Activated T-cell treated with anti-CD3 and anti-CD28 coated beads, Interleukin-2, amount 50 U/mL, for 1 hour (primary cell): Measurements from ENCODE around the gene SNAI3.
A peak's percentile ranks its signal among the peaks of the same experiment; 100 is the strongest.

Experiments
- DNase-seq: peaks from one replicate; pipeline ENCODE4 v3.0.0-alpha.2; 2020

The SNAI3 gene

GRCh38 chr16:88721236-88721635 is 34.9 kb upstream of the SNAI3 start:
- DNase-seq = no peak

- no peak for DNase-seq
Observed at GRCh38 chr16:88720396-88720970, 34.2 kb upstream of the SNAI3 start.

- DNase-seq = no peak
Observed at GRCh38 chr16:88719933-88720296, 33.6 kb upstream of the SNAI3 start.

DNA sequence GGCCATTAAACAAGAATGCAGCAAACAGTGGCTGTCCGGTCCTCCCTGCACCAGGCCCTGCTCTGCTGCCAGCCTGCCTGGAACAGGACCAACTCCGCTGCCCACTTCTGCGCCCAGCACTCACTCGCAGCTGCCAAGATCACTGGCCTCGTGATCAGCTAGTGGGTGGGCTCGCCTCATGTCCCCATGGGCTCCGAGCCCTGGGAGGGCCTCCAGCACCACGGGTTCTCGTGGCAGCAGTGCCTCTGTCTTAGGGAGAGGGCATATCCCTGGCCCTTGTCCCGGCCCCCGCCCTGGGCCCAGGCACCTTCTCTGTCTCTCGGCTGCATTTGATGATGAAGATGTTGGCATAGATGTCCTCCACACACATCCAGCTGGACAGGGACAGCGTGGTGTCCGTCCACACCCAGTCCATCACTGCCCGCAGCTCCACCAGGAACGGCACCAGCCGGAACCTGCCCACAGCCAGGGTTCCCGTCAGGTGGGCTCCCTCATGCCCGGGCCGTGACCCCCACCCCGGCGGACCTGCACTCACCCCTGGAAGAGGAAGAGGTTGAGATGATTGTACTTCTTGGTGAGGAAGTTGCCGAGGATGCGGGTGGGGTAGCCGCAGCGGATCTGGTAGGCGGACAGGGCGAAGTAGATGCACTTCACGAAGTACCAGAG is 33.1 kb upstream of the SNAI3 start:
- no peak for DNase-seq

- DNase-seq = no peak
Observed at GRCh38 chr16:88718178-88718577, 31.9 kb upstream of the SNAI3 start.

DNA sequence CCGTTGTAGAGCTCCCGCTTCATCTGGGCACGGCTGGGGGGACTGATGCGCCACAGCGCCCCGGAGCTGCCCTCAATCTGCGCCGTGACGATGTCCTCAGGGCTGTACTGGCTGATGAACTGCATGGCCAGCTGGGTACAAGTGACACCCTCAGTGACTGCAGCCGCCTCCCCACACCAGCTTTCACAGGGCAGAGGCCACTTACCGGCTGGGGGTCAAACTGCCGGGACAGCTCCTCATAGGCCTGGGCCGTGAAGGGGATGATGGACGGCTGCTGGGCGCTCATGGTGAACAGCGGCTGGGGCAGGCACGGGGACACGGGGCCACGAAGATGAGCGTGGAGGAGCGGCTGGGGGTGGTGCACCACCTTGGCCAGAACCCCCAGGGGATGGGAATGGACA is 30.3 kb upstream of the SNAI3 start:
- DNase-seq = no peak

DNA sequence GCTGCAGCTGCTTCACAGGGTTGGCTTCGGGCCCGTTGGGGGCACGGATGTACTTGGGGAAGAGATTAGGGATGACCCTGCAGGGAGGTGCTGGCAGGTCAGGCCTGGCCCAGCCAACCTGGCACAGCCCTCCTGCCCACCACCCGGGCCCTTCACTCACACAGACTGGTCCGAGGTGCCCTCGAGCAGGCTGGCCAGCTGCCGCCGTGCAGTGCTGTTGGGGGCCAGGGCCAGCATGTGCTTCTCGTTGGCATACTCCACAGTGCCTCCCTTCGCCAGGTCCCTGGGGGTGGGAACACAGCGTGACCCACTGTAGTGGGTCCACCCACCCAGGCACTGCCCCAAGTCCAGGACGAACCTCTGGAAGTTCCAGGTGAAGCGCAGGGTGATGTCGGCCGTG is 29.9 kb upstream of the SNAI3 start:
- no peak for DNase-seq

DNA sequence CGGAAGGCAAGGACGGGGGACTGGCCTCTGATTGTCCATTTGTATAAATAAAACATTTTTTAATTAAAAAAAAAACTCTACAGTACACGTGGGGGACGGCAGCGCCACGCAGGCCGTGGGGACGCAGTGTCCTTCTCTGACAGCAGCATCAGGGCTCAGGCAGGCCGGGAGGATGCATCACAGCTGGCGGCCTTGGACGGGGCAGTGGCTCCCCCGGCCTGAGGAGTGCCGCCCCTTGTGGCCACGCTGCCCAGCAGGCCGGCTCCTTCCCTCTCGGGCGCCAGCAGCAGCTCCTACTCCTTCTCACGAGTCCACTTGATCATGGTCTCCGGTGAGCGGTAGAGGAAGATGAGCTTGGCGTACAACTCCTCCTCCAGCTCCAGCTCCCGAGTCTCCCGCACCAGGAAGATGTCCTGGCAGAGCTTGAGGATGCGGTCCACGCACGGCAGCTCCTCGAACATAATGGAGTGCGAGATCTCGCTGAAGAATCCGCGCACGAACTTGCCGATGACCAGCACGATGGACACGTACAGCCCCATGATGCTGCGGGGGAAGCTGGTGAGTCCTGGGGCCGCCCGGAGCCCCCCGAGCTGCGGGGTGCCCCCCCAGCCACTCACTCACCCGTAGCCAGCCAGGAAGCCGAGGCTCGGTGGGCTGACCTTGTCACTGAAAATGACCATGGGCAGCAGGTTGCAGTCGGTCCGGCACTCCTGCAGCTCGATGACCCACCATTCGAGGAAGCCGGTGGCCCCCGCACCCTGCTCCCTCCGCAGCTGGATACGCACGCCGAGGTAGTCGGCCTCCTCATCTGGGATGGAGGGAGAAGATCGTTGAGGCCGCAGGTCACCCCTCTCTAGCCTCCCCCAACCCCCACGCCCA is 29.2 kb upstream of the SNAI3 start:
- no peak for DNase-seq

DNA sequence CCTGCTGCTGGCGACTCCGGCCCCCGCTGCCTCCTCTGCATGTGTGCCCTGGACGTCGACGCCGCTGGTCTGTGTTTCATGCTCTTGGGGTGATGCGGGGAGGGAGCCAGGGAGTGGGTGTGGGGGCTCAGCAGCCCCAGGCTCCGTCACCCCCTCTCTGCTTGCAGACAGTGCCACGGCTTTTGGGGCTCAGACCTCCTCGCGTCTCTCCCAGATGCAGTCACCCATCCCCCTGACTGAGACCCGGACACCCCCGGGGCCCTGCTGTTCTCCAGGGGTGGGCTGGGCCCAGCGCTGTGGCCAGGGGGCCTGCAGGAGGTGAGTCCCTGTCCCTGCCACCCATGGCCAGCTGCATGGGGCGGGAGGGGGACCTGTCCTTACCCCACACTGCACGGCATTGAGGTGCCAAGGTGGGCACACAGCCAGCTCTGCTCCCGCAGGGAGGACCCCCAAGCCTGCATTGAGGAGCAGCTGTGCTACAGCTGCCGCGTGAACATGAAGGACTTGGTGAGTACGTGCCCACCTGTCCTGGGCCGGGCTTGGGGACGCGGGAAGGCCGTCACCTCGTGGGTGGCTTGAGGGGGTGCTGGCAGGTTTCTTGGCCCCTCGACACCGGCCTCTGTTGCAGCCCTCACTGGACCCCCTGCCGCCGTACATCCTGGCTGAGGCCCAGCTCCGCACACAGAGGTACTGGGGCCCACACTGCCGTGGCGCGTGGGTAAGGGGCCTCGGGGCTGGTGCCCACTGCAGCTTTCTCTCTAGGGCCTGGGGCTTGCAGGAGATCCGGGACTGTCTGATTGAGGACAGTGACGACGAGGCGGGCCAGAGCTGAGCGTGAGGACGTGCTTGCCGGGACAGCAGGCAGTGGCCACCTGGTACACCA is 28.4 kb upstream of the SNAI3 start:
- no peak for DNase-seq

DNA sequence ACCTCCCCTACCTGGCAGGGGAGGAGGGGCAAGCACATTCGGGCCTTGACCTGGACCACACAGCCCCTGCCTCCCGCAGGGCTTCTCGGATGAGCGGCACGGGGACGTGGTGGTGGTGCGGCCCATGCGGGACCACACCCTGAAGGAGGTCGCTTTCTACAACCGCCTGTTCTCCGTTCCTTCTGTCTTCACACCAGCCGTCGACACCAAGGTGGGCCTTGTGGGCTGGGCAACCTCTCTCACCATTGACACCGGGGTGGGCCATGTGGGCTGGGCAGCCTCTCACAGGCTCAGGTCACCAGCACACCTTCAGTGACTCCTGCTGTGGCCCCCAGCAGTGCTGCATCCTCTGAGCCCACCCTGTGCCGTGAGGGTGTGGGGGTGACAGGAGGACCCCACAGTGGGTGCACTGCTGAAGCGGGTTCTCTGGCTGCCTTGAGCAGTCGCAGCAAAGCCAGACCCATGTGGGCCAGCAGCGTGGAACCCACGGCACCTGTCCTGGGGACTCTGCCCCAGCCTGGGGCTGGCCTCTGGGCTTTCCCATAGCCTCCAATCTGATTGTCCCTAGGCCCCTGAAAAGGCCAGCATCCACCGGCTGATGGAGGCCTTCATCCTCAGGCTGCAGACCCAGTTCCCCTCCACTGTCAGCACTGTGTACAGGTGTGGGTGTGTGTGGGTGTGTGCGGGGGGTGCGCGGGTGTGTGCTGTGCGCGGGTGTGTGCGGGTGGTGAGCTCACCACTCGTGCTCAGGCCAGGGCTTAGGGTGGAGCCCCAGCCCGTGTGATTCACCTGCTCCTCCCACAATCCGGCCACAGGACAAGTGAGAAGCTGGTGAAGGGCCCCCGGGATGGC is 27.5 kb upstream of the SNAI3 start:
- no peak for DNase-seq

- DNase-seq = no peak
Observed at GRCh38 chr16:88713054-88713453, 26.7 kb upstream of the SNAI3 start.

GRCh38 chr16:88712362-88712979 is 26.2 kb upstream of the SNAI3 start:
- no peak for DNase-seq

DNA sequence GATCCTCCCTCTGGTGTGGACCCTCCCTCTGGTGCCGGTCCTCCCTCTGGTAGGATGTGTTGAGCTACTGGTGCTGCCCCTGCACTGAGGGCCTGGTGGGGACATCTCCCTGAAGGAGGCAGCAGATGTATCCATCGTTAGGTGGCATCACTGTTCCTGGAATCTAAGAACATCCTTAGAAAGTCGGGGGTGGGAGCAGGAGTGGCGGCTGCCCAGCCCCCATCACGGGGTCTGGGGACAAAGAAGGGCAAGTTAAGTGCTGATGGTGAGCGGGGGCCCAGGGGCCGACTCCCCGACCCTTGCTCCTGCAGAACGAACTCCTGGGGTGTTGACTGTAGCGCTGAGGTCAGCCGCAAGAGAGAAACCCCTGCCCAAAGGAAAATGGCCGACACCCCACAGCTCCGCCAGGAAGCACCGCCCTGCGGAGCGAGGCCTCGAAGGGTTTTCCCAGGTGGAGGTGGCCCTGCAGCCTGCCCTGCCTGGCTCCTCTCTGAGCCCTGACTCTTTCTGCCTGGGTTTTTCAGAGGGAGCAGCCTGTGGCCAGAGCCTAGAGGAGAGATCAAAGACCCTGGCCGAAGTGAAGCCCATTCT is 25.5 kb upstream of the SNAI3 start:
- DNase-seq = no peak

GRCh38 chr16:88710556-88710955 is 24.2 kb upstream of the SNAI3 start:
- no peak for DNase-seq

DNA sequence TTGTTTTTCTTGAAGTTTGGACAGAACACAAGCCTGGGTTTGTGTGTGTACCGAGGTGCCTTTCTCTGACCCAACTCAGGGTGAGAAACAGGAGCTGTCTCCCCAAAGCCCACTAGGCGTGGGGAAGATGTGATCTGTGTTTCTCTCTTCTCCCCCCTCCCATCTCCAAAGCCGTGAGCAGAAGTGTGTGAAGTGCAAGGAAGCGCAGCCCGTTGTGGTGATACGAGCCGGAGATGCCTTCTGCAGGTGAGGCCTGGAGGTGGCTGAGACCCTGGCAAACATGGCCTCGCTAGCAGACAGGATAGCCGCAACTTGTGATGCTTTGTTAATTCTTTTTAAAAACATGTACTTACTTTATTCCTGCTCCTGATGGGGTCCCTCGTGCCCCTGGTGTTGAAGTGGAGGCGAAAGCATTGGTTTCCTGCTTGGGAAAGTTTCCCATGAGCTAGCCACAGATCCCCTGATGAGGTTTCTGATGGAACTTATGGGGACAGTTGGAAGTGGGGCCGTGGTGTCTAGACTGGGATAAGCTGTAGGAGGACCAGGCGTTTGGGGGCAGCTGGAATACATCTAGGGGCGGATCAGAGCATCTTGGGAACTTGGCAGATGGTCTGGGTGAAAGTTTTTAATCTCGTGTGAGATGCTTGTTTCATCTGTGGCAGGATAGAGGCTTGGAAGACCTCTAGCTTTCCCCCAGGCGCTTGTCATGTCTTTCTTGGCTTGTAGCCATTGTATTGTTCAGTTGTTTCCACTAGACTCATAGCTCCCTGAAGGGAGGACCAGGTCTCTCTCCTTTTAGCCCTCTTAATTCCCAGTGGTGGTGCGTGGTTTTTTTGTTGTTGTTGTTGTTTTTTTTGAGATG is 20.9 kb upstream of the SNAI3 start:
- no peak for DNase-seq

DNA sequence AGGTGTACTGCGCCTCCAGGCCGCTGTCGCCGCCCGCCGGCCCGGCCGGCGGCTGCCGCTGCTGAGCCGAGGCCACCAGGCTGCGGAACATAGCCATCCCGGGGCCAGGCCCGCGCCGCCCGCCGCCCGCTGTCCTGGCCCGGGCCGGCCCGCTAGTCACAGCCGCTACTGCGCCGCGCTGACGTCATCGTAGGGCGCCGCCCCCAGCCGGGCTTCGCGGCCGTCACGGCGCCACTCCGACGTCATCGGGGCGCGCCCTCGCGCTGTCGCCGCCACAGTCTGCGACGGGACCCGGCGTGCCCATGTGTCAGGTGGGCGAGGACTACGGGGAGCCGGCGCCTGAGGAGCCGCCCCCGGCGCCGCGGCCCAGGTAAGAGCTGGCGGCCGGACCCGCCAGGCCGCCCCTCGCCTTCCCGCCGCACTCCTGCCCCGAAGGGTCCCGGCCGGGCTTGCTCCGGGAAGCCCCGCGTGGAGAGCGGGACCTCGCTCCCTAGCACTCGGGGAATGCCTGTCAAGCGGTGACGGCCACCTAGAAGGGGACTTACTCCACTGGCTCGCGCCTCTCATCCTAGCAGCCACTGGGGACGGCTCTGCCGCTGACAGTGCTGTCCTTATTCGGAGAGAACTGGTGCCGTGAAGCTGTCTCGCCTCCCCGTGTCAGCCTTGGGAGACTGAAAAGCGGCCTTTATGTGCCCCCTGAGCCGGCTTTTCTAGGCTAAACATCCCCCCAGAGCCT is 20.1 kb upstream of the SNAI3 start, which contains the start of the genes CTU2 and RNF166:
Gene CTU2, plus strand, starts transcription at position 275 of the 736 bp plus-strand sequence. Its CDS starts 28 bp downstream, at position 303.
Gene RNF166, minus strand, starts transcription at position 180 of the 736 bp plus-strand sequence. Its CDS starts 83 bp downstream, at position 97.
- peak; percentile 96 for DNase-seq

DNA sequence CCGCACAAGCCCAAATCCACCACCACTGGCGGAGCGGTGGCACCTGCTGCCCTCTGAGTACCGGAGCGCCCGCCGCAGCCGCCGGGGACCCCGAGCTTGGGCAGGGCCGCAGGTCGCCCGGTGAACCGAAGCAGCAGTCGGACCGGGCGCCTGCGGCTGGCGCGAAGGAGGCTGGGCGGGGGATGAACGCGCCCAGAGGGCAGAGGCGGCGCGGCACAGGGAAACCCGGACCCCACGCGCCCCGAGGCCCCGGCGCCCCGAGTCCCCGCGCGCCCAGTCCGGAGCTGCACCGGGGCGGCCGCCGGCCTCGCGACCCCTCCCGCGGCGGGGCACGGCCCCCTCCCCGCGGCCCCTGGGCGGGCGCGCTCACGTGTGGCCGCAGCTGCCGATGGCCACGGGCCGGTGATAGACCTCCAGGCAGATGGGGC is 19.5 kb upstream of the SNAI3 start:
- no peak for DNase-seq

GRCh38 chr16:88705076-88705684 is 18.9 kb upstream of the SNAI3 start:
- peak; percentile 63 for DNase-seq
